Endothelial cell of umbilical vein (primary cell): ENCODE measurements around the gene KCNMB4. TPM values are rescaled to one million over a fixed set of nuclear protein-coding genes. Genes with fewer than 3 reads are reported as not detected.

Experiments used
- BruUV-seq: library from RNA; stranded (reverse); fragments of 400-500 nt; replicated peaks from 2 replicates; lab custom pipeline; 2021; lab: Mats Ljungman, UMichigan
- CTCF ChIA-PET: fragments of 300-600, 350-600 bp; sonication (Branson Sonifier 250); formaldehyde crosslinking; loops from one replicate; lab custom pipeline; 2021; ENCODE audit warnings: antibody characterized with exemption, inconsistent platforms; lab: Charles Lee
- POLR2A ChIA-PET: fragments of 300-600, 350-600 bp; sonication (Branson Sonifier 250); formaldehyde crosslinking; loops from one replicate; lab custom pipeline; 2021; ENCODE audit warnings: antibody characterized with exemption, inconsistent platforms; lab: Charles Lee
- DNase-seq: peaks from one replicate; pipeline ENCODE4 v3.0.0-alpha.2; 2011; ENCODE audit warnings: low read depth, low spot score
- FAIRE-seq: peaks from 2 replicates; lab custom pipeline; 2011; peaks lifted over from hg19 to GRCh38; lab: Jason Lieb, UNC
- H2AFZ ChIP-seq: 2 replicates; pipeline ENCODE4 v1.6.0; 2012; ENCODE audit warnings: low read depth, low read length, control low read depth, inconsistent platforms
- H3K27ac ChIP-seq: 2 replicates; pipeline ENCODE4 v1.5.1; 2011; ENCODE audit warnings: low read depth, mild to moderate bottlenecking, control low read depth, low read length, moderate library complexity; ENCODE audit not compliant: insufficient read depth
- H3K27me3 ChIP-seq, 2 experiments: 2 replicates each; pipeline versions ENCODE4 v1.6.0 to v1.6.1; 2011; ENCODE audit warnings: low read length in 2 of 2, mixed read lengths in 1 of 2; ENCODE audit not compliant: control insufficient read depth in 2 of 2, insufficient read depth in 2 of 2
- H3K36me3 ChIP-seq, 2 experiments: 2 replicates in 1 of 2; 3 replicates in 1 of 2; pipeline ENCODE4 v1.5.1; 2011; ENCODE audit warnings: low read length in 2 of 2, mild to moderate bottlenecking in 1 of 2, moderate library complexity in 1 of 2; ENCODE audit not compliant: control insufficient read depth in 2 of 2, insufficient read depth in 2 of 2; ENCODE audit errors: extremely low read depth in 1 of 2
- H3K4me1 ChIP-seq: 3 replicates; pipeline ENCODE4 v1.5.1; 2011; ENCODE audit warnings: mild to moderate bottlenecking, low read length; ENCODE audit not compliant: control insufficient read depth, insufficient read depth; ENCODE audit errors: extremely low read depth
- H3K4me2 ChIP-seq: 2 replicates; pipeline ENCODE4 v1.6.1; 2011; ENCODE audit warnings: low read length, control low read depth, mixed read lengths; ENCODE audit not compliant: insufficient read depth
- H3K4me3 ChIP-seq, 3 experiments: fragments of 200-600 bp in 1 of 3; sonication (generic), shearing (Covaris generic) in 1 of 3; replicated peaks in 1 of 3; 2 replicates each; pipeline ENCODE4 v1.5.1; 2011 to 2016; ENCODE audit warnings: control low read depth in 3 of 3, low read length in 3 of 3, mild to moderate bottlenecking in 2 of 3, inconsistent platforms in 1 of 3, low read depth in 1 of 3, moderate library complexity in 1 of 3; ENCODE audit not compliant: insufficient read depth in 1 of 3
- H3K79me2 ChIP-seq: 2 replicates; pipeline ENCODE4 v1.6.0; 2012; ENCODE audit warnings: low read length, inconsistent platforms; ENCODE audit not compliant: control insufficient read depth, insufficient read depth
- H3K9ac ChIP-seq: replicated peaks from 2 replicates; pipeline ENCODE3; 2011; ENCODE audit warnings: low read length, control low read depth; ENCODE audit not compliant: insufficient read depth; ENCODE audit errors: extremely low read depth
- H3K9me1 ChIP-seq: replicated peaks from 3 replicates; pipeline ENCODE4 v1.6.0; 2011; ENCODE audit warnings: mild to moderate bottlenecking, low read length; ENCODE audit not compliant: control insufficient read depth, insufficient read depth; ENCODE audit errors: extremely low read depth
- H3K9me3 ChIP-seq: replicated peaks from 2 replicates; pipeline ENCODE4 v1.5.1; 2012; ENCODE audit warnings: low read length, inconsistent platforms; ENCODE audit not compliant: control insufficient read depth, insufficient read depth
- H4K20me1 ChIP-seq: replicated peaks from 2 replicates; pipeline ENCODE3; 2011; ENCODE audit warnings: mild to moderate bottlenecking, low read length; ENCODE audit not compliant: control insufficient read depth, insufficient read depth; ENCODE audit errors: extremely low read depth
- EZH2 ChIP-seq: IDR thresholded peaks from 2 replicates; pipeline ENCODE4 v1.6.1; 2012; ENCODE audit warnings: borderline replicate concordance, low read depth, mild to moderate bottlenecking, moderate library complexity, low read length, inconsistent platforms; ENCODE audit not compliant: severe bottlenecking
- GATA2 ChIP-seq: IDR thresholded peaks from 2 replicates; pipeline ENCODE4 v1.7.0; 2011; ENCODE audit warnings: low read depth, mild to moderate bottlenecking, moderate library complexity, mixed read lengths, low read length; ENCODE audit not compliant: insufficient read length, insufficient read depth
- JUN ChIP-seq: IDR thresholded peaks from 2 replicates; pipeline ENCODE4 v1.6.1; 2011; ENCODE audit warnings: borderline replicate concordance, low read depth; ENCODE audit not compliant: insufficient read length, insufficient read depth
- MAX ChIP-seq: IDR thresholded peaks from 2 replicates; pipeline ENCODE4 v1.6.1; 2011; ENCODE audit not compliant: insufficient read depth, insufficient read length
- MYC ChIP-seq: IDR thresholded peaks from one replicate; pipeline ENCODE4 v1.6.1; 2011; ENCODE audit warnings: mild to moderate bottlenecking, low read depth, low read length
- POLR2AphosphoS5 ChIP-seq: IDR thresholded peaks from 2 replicates; pipeline ENCODE4 v1.6.1; 2012; ENCODE audit warnings: low read depth, mild to moderate bottlenecking, control low read depth, low read length, moderate library complexity; ENCODE audit not compliant: insufficient read depth
- dilution Hi-C: fragments of 300-500 bp; cut with MboI; formaldehyde crosslinking; loops from one replicate; pipeline ENCODE4 v1.15.0; 2019; ENCODE audit warnings: low sequenced_read_pairs; ENCODE audit not compliant: extremely low pct_ligation_motif_present
- intact Hi-C: fragments of 100-400 bp; cut with micrococcal nuclease; formaldehyde crosslinking; loops from one replicate; pipeline ENCODE4 v1.10.0; 2022
- polyA plus RNA-seq, 4 experiments: library from polyadenylated mRNA; depleted of rRNA in 3 of 4; stranded (reverse) in 3 of 4; unstranded in 1 of 4; fragments of >200 nt; gene quantifications; 2 replicates each; pipeline versions ENCODE4 v1.2.1 to v1.2.3, GENCODE V29; 2011 to 2012; ENCODE audit warnings: missing spikeins in 1 of 4
- total RNA-seq: library from RNA; stranded (reverse); gene quantifications from 2 replicates; pipeline ENCODE4 v1.2.3, GENCODE V29; 2021
- TF ChIP-seq, protein P1 (sequence below), 2 donors: IDR thresholded peaks; 1 replicate in 1 of 2; 2 replicates in 1 of 2; pipeline ENCODE4 v1.5.1; 2011; ENCODE audit warnings: low read length in 2 of 2, mild to moderate bottlenecking in 2 of 2, moderate library complexity in 2 of 2, control low read depth in 1 of 2, inconsistent platforms in 1 of 2, low read depth in 1 of 2; ENCODE audit not compliant: insufficient read depth in 1 of 2; ENCODE audit errors: extremely low read depth in 1 of 2

Gene KCNMB4
- total and polyA plus RNA-seq, 2 donors (not counting 3 experiments of a cell fraction or from before 2014, with no cell fraction given): 0.97 to 2.0 TPM

DNA sequence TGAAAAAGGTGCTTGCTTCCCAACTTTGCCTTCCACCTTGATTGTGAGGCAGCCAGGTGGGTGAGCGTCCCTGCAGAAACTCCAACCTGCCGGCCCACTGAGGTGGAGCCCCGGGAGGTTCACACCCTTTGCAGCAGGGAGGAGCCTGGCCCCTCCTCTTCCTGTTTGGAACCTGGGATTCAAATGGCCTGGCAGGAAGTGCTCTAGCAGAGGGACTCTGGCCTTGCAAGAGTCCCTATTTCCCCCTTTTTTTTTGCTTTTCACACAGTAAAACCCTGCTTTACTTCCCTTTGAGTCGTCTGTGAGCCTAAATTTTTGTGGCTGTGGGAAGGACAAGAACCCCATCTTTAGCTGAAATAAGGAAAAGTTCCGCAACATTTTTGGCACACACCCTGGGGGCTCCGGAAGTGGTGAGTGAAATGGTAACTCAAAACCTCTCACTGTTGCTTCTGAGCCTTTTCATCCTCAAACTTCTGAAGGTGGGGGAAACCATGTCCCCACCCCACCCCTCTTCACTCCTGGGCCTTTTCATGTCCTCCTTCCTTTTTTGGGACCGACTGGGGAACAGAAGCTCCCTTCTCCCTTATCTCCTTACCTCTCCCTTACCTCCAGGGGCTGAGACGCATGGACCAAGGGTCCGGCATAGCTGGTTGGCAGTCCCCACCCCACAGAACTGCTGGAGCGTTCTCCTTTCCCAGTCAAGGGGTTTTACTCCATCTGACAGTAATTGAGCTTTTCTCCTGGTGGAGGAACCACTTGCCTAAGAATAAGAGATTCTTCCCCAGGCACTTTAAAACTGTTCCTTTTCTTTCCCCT, 102.0 kb downstream of the KCNMB4 start:
- Histone ChIP-seq H3K27ac (no peak overlapping the region), H3K27me3 (peaks cover 0 to 1% of the 10 kb centered on the region in 2 experiments), H3K4me2 (no peak overlapping the region), H4K20me1 (no peaks in the 10 kb centered on the region), H3K79me2 (no peaks in the 10 kb centered on the region), H2AFZ (no peak overlapping the region), H3K9ac (no peak overlapping the region), H3K4me1 (no peaks in the 10 kb centered on the region), H3K36me3 (no peaks in the 10 kb centered on the region), H3K4me3 (no peak overlapping the region), H3K9me3 (no peaks in the 10 kb centered on the region), H3K9me1 (no peaks in the 10 kb centered on the region)
- POLR2A ChIA-PET: no interaction called here
- CTCF ChIA-PET: no interaction called here
- DNase-seq (no peak), FAIRE-seq (no peak)
- dilution Hi-C loops: no loop called here
- TF ChIP-seq MYC (no peak), MAX (no peak), GATA2 (no peak), JUN (no peak), EZH2 (no peak), POLR2AphosphoS5 (no peak)
- TF ChIP-seq, protein P1, sequence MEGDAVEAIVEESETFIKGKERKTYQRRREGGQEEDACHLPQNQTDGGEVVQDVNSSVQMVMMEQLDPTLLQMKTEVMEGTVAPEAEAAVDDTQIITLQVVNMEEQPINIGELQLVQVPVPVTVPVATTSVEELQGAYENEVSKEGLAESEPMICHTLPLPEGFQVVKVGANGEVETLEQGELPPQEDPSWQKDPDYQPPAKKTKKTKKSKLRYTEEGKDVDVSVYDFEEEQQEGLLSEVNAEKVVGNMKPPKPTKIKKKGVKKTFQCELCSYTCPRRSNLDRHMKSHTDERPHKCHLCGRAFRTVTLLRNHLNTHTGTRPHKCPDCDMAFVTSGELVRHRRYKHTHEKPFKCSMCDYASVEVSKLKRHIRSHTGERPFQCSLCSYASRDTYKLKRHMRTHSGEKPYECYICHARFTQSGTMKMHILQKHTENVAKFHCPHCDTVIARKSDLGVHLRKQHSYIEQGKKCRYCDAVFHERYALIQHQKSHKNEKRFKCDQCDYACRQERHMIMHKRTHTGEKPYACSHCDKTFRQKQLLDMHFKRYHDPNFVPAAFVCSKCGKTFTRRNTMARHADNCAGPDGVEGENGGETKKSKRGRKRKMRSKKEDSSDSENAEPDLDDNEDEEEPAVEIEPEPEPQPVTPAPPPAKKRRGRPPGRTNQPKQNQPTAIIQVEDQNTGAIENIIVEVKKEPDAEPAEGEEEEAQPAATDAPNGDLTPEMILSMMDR (IDR thresholded peaks at IDR 0.05; ENCODE audit: extremely low read depth in 1 of 2, insufficient read depth in 1 of 2, low read depth in 1 of 2, low read length in 2 of 2): no peak
- intact Hi-C loops: no loop called here
- no TSS peak for BruUV-seq
